ENCODE results near the gene REEP1. TPM values are rescaled to one million over a fixed set of nuclear protein-coding genes. Genes with fewer than 3 reads are reported as not detected.

REEP1 gene
- total RNA-seq, 1 experiment from 2014 or later = 5.3 TPM

DNA sequence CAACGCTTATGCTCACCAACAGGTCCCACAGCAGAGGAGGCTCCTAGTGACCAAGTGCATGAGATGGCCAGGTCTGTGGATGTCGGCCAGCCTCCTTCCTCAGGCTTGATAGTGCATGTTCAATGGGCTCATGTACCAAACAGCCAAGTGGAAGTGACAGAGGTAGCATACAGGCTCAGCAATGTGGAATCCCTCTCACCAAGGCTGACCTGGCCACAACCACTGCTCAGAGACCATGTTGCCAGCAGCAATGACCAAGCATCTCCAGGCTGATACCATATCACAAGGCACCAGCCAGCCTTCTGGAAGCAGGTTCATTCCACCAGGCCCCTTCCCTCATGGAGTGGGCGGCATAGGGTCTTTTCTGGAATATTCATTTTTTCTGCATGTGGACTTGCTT is 61.5 kb downstream of the REEP1 start:
- peaks cover 8% of the 10 kb centered on the region for H3K9me3 Mint-ChIP-seq (ENCODE audit: low read depth, unreplicated experiment)
- BruUV-seq (replicated peaks) = no TSS peak
- peaks cover 22% of the 10 kb centered on the region for H3K4me1 Mint-ChIP-seq (ENCODE audit: low read depth, unreplicated experiment)
- intact Hi-C loops (cut with micrococcal nuclease; ENCODE audit: unreplicated experiment) = no loop called here
- H3K36me3 Mint-ChIP-seq (ENCODE audit: insufficient read depth, unreplicated experiment) = no peaks in the 10 kb centered on the region
- H3K27ac Mint-ChIP-seq (ENCODE audit: unreplicated experiment) = no peak overlapping the region
- TF ChIP-seq, protein P1, sequence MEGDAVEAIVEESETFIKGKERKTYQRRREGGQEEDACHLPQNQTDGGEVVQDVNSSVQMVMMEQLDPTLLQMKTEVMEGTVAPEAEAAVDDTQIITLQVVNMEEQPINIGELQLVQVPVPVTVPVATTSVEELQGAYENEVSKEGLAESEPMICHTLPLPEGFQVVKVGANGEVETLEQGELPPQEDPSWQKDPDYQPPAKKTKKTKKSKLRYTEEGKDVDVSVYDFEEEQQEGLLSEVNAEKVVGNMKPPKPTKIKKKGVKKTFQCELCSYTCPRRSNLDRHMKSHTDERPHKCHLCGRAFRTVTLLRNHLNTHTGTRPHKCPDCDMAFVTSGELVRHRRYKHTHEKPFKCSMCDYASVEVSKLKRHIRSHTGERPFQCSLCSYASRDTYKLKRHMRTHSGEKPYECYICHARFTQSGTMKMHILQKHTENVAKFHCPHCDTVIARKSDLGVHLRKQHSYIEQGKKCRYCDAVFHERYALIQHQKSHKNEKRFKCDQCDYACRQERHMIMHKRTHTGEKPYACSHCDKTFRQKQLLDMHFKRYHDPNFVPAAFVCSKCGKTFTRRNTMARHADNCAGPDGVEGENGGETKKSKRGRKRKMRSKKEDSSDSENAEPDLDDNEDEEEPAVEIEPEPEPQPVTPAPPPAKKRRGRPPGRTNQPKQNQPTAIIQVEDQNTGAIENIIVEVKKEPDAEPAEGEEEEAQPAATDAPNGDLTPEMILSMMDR (IDR thresholded peaks at IDR 0.05; ENCODE audit: unreplicated experiment) = no peak
- CTCF ChIA-PET = no interaction called here
- H3K4me3 Mint-ChIP-seq (ENCODE audit: low read depth, unreplicated experiment) = no peak overlapping the region
- no peaks in the 10 kb centered on the region for H3K27me3 Mint-ChIP-seq (ENCODE audit: unreplicated experiment)
- no peak for DNase-seq

DNA sequence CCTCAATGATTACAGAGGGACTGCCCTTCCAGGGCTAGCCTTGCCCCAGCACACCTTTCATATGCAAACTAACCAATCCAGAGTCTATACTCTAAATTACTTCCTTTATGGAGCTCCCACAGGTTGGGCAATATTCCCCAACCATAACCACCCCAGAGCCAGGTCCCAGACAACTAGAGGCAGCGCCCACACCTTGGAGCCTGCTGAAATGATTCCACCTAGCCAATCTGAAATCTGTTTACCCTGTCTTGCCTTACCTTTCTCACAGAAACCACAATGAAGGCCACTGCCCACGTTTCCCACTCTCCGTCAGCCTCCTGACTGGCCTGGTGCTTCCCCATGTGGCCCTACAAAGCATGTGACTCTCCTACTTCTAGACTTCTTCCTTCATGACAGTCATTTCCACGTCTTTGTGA is 62.0 kb downstream of the REEP1 start:
- Mint-ChIP-seq H3K4me1 (ENCODE audit: low read depth, unreplicated experiment) (peaks cover 22% of the 10 kb centered on the region), H3K9me3 (ENCODE audit: low read depth, unreplicated experiment) (peaks cover 11% of the 10 kb centered on the region), H3K36me3 (ENCODE audit: insufficient read depth, unreplicated experiment) (no peaks in the 10 kb centered on the region), H3K27ac (ENCODE audit: unreplicated experiment) (no peak overlapping the region), H3K27me3 (ENCODE audit: unreplicated experiment) (no peaks in the 10 kb centered on the region), H3K4me3 (ENCODE audit: low read depth, unreplicated experiment) (no peak overlapping the region)
- no peak for DNase-seq
- BruUV-seq (replicated peaks) = no TSS peak
- CTCF ChIA-PET = interaction anchor here (0.7 to 1.3 kb wide), 2 partner anchors 31 to 54 kb away, joined by 3 to 4 read pairs; no protein-coding TSS in a partner anchor
- intact Hi-C loops (cut with micrococcal nuclease; ENCODE audit: unreplicated experiment) = no loop called here
- TF ChIP-seq, protein P1 (IDR thresholded peaks at IDR 0.05; ENCODE audit: unreplicated experiment) = no peak

DNA sequence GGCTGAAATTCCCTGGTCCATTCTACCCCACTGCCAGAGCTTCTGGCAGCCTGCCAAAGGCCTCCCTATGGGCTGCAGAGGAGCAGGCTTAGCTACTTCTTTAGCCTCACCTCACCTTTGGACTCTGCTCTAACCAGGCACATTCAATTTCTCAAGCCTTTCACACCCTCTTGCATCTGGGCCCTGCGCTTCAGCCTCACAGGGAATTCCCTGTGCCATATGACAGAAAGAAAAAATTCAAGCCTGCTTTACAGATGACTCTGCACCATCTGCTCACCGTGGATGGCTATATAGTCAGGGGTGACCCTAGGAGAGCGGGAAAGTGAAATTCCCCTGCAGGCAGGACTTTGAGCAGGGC is 62.5 kb downstream of the REEP1 start:
- DNase-seq = peak; percentile 61
- H3K9me3 Mint-ChIP-seq (ENCODE audit: low read depth, unreplicated experiment) = peaks cover 11% of the 10 kb centered on the region
- no peaks in the 10 kb centered on the region for H3K36me3 Mint-ChIP-seq (ENCODE audit: insufficient read depth, unreplicated experiment)
- intact Hi-C loops (cut with micrococcal nuclease; ENCODE audit: unreplicated experiment) = no loop called here
- TF ChIP-seq, protein P1 (IDR thresholded peaks at IDR 0.05; ENCODE audit: unreplicated experiment) = no peak
- H3K4me3 Mint-ChIP-seq (ENCODE audit: low read depth, unreplicated experiment) = no peak overlapping the region
- CTCF ChIA-PET = interaction anchor here (0.7 to 1.3 kb wide), 3 partner anchors 12 to 54 kb away, joined by 3 to 4 read pairs (median 3); no protein-coding TSS in a partner anchor
- BruUV-seq (replicated peaks) = no TSS peak
- H3K27me3 Mint-ChIP-seq (ENCODE audit: unreplicated experiment) = no peaks in the 10 kb centered on the region
- peaks cover 22% of the 10 kb centered on the region for H3K4me1 Mint-ChIP-seq (ENCODE audit: low read depth, unreplicated experiment)
- H3K27ac Mint-ChIP-seq (ENCODE audit: unreplicated experiment) = no peak overlapping the region

- intact Hi-C loops (cut with micrococcal nuclease; ENCODE audit: unreplicated experiment) = no loop called here
- TF ChIP-seq, protein P1 (IDR thresholded peaks at IDR 0.05; ENCODE audit: unreplicated experiment) = no peak
- Mint-ChIP-seq H3K4me1 (ENCODE audit: low read depth, unreplicated experiment) (peaks cover 22% of the 10 kb centered on the region), H3K4me3 (ENCODE audit: low read depth, unreplicated experiment) (no peak overlapping the region), H3K9me3 (ENCODE audit: low read depth, unreplicated experiment) (peaks cover 11% of the 10 kb centered on the region), H3K27me3 (ENCODE audit: unreplicated experiment) (no peaks in the 10 kb centered on the region), H3K27ac (ENCODE audit: unreplicated experiment) (no peak overlapping the region), H3K36me3 (ENCODE audit: insufficient read depth, unreplicated experiment) (no peaks in the 10 kb centered on the region)
- no TSS peak for BruUV-seq (replicated peaks)
- DNase-seq = no peak
- CTCF ChIA-PET = interaction anchor here (0.7 to 1.3 kb wide), 3 partner anchors 12 to 53 kb away, joined by 3 to 4 read pairs (median 3); no protein-coding TSS in a partner anchor
Measured at GRCh38 chr2:86274265-86274917, 63.0 kb downstream of the REEP1 start.
